ENCODE measurements around the gene LYRM4. TPM values are rescaled to one million over a fixed set of nuclear protein-coding genes. Genes with fewer than 3 reads are reported as not detected.

The LYRM4 gene
- total and polyA plus RNA-seq, 2 experiments from 2014 or later, result 51.0 to 62.0 TPM

GRCh38 chr6:5287966-5288297 lies 27.2 kb upstream of the LYRM4 start:
- H3K4me2 ChIP-seq, result no peak overlapping the region
- no peak for TF ChIP-seq EZH2 (IDR thresholded peaks at IDR 0.05; ENCODE audit: low read depth, unreplicated experiment)
- no peak for TF ChIP-seq ETS1 (IDR thresholded peaks at IDR 0.05)
- TF ChIP-seq NANOG (IDR thresholded peaks at IDR 0.05; ENCODE audit: borderline replicate concordance), result no peak
- TF ChIP-seq JUNB (IDR thresholded peaks at IDR 0.05; ENCODE audit: unreplicated experiment), result no peak
- no peak for TF ChIP-seq REST (IDR thresholded peaks at IDR 0.05; ENCODE audit: unreplicated experiment)
- H3K27me3 ChIP-seq (ENCODE audit: insufficient read depth), result no peaks in the 10 kb centered on the region
- Mint-ChIP-seq H3K27ac (no peak overlapping the region), H3K36me3 (ENCODE audit: low read depth) (no peaks in the 10 kb centered on the region), H3K4me3 (no peak overlapping the region), H3K9me3 (no peaks in the 10 kb centered on the region), H3K4me1 (peaks cover 27% of the 10 kb centered on the region), H3K27me3 (ENCODE audit: insufficient read depth, low read depth, poor library complexity) (peaks cover 2% of the 10 kb centered on the region)
- H4K20me1 ChIP-seq (replicated peaks; ENCODE audit: insufficient read depth), result no peaks in the 10 kb centered on the region; the same call in 1 of the 2 replicates
- H3F3A ChIP-seq (replicated peaks; ENCODE audit: low read depth), result no peaks in the 10 kb centered on the region
- no peak overlapping the region for H3K27ac ChIP-seq (ENCODE audit: low read depth)
- no peak for DNase-seq (ENCODE audit: low spot score)
- H3K36me3 ChIP-seq (ENCODE audit: insufficient read depth), result no peaks in the 10 kb centered on the region
- ATAC-seq, result no peak
- H3K4me1 ChIP-seq (ENCODE audit: insufficient read depth), result peaks cover 4% of the 10 kb centered on the region
- H2AFZ ChIP-seq, result no peak overlapping the region
- peaks cover 8% of the 10 kb centered on the region; the same call in 1 of the 2 replicates for H3K9me2 ChIP-seq (ENCODE audit: insufficient read depth)
- no peak overlapping the region for H3K4me3 ChIP-seq
- H3K79me2 ChIP-seq (replicated peaks; ENCODE audit: insufficient read depth), result peaks cover 22% of the 10 kb centered on the region

GRCh38 chr6:5287205-5287965 lies 26.6 kb upstream of the LYRM4 start:
- H3K36me3 Mint-ChIP-seq (ENCODE audit: low read depth), result no peaks in the 10 kb centered on the region
- Histone ChIP-seq H3K4me2 (no peak overlapping the region), H2AFZ (no peak overlapping the region), H3K36me3 (ENCODE audit: insufficient read depth) (no peaks in the 10 kb centered on the region), H4K20me1 (replicated peaks; ENCODE audit: insufficient read depth) (no peaks in the 10 kb centered on the region; the same call in 1 of the 2 replicates), H3K9me2 (ENCODE audit: insufficient read depth) (peaks cover 2% of the 10 kb centered on the region; the same call in 1 of the 2 replicates), H3F3A (replicated peaks; ENCODE audit: low read depth) (no peaks in the 10 kb centered on the region), H3K27me3 (ENCODE audit: insufficient read depth) (no peaks in the 10 kb centered on the region), H3K4me1 (ENCODE audit: insufficient read depth) (no peaks in the 10 kb centered on the region), H3K79me2 (replicated peaks; ENCODE audit: insufficient read depth) (peaks cover 26% of the 10 kb centered on the region), H3K27ac (ENCODE audit: low read depth) (no peak overlapping the region), H3K4me3 (no peak overlapping the region)
- peak overlapping the region; percentile 60; the same call in 1 of the 2 replicates for H3K27ac Mint-ChIP-seq
- H3K4me1 Mint-ChIP-seq, result peaks cover 25% of the 10 kb centered on the region
- DNase-seq (ENCODE audit: low spot score), result no peak
- no peak overlapping the region for H3K4me3 Mint-ChIP-seq
- H3K9me3 Mint-ChIP-seq, result no peaks in the 10 kb centered on the region
- no peak for ATAC-seq
- peaks cover 2% of the 10 kb centered on the region for H3K27me3 Mint-ChIP-seq (ENCODE audit: insufficient read depth, low read depth, poor library complexity)
- no peak for TF ChIP-seq REST (IDR thresholded peaks at IDR 0.05; ENCODE audit: unreplicated experiment)
- TF ChIP-seq EZH2 (IDR thresholded peaks at IDR 0.05; ENCODE audit: low read depth, unreplicated experiment), result no peak
- TF ChIP-seq EZH2phosphoT487 (IDR thresholded peaks at IDR 0.05; ENCODE audit: unreplicated experiment), result no peak
- no peak for TF ChIP-seq STAT1 (IDR thresholded peaks at IDR 0.05; ENCODE audit: unreplicated experiment)
- TF ChIP-seq NANOG (IDR thresholded peaks at IDR 0.05; ENCODE audit: borderline replicate concordance), result no peak
